Choroid plexus epithelial cell (primary cell): ENCODE results near the gene EPHX1.
"Not testable (repeated sequence)": the region's sequence is repeated elsewhere in the genome, so short reads cannot be mapped to it uniquely, and the experiment has no call there.

Experiments used
- DNase-seq: peaks from one replicate; pipeline ENCODE4 v3.0.0-alpha.2; 2010; ENCODE audit warnings: low read depth
- H3K4me3 ChIP-seq: 2 replicates; pipeline ENCODE4 v1.5.1; 2011; ENCODE audit warnings: low read depth, mild to moderate bottlenecking, control low read depth, low read length, moderate library complexity
- CTCF ChIP-seq: conservative IDR thresholded peaks from 2 replicates; pipeline ENCODE4 v1.5.1; 2011; ENCODE audit warnings: low read depth, mild to moderate bottlenecking, control low read depth, inconsistent platforms, low read length, moderate library complexity

Gene EPHX1

GRCh38 chr1:225809842-225810578, at the start of gene EPHX1:
EPHX1 (plus strand) TSS chr1:225810124; CDS start chr1:225828730, 18,606 bp downstream.
- TF ChIP-seq CTCF: peak; percentile 45
- peak within 1 kb of the TSS; percentile 75 for H3K4me3 ChIP-seq
- DNase-seq: peak; percentile 89

- DNase-seq: no peak
- no peak for TF ChIP-seq CTCF
- H3K4me3 ChIP-seq: no peak overlapping the region
These were observed 49.4 kb upstream of the EPHX1 start for GRCh38 chr1:225760531-225760930.

- DNase-seq, H3K4me3 ChIP-seq: not testable (repeated sequence)
These were observed 48.5 kb upstream of the EPHX1 start for GRCh38 chr1:225761395-225761794.

- no peak for TF ChIP-seq CTCF
- H3K4me3 ChIP-seq: no peak overlapping the region
- peak; percentile 48 for DNase-seq
These were observed 47.9 kb upstream of the EPHX1 start for GRCh38 chr1:225762002-225762441.

GRCh38 chr1:225762444-225762843, 47.5 kb upstream of the EPHX1 start:
- no peak for TF ChIP-seq CTCF
- peak; percentile 52 for DNase-seq
- H3K4me3 ChIP-seq: no peak overlapping the region

GRCh38 chr1:225763716-225764548, 46.0 kb upstream of the EPHX1 start:
- no peak for TF ChIP-seq CTCF
- DNase-seq: peak; percentile 34

GRCh38 chr1:225765982-225766674, 43.8 kb upstream of the EPHX1 start:
- H3K4me3 ChIP-seq: no peak overlapping the region
- TF ChIP-seq CTCF: no peak
- no peak for DNase-seq

More at GRCh38 chr1:225763716-225764548, 46.0 kb upstream of the EPHX1 start:
- H3K4me3 ChIP-seq: no peak overlapping the region
